SHP77 treated with DMSO at 0.1 percent for 48 hours (cell line): ENCODE data around the gene POU6F2.

Experiments
- DNase-seq: peaks from one replicate; lab custom pipeline; 2025; lab: John Stamatoyannopoulos, UW

The POU6F2 gene

DNA sequence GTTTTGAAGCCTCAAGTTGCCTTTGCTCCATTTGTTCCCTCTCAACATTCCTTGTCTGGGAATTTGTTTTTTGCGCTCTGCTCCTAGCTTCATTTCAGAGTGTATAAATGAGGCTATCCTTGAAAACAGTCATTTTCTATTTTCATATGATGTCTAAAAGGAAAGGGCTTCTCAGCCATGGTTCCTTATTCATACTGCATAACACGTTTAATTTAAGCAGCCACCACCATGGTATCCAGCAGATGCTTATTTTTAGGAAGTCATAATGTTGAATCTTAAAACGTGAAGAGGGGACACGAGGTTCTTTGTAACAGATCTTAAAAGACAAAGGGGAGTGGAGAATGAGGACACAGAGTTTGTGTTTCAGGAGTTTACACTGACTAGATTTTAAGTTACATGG, 14.5 kb downstream of the POU6F2 start:
- no peak for DNase-seq

DNA sequence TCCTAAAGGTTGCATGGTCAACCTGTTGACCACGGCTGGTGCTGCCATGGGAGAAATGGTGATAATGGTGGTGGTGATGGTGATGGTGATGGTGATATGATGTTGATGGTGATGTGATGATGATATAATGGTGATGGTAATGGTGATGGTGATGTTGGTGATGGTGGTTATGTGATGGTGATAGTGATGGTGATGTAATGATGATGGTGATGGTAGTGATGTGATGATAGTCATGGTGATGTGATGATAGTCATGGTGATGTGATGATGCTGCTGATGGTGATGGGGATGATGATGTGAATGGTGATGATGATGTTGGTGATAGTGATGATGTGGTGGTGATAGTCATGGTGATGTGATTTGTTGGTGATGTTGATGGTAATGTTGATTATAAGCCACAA, 23.9 kb downstream of the POU6F2 start:
- DNase-seq: no peak

DNA sequence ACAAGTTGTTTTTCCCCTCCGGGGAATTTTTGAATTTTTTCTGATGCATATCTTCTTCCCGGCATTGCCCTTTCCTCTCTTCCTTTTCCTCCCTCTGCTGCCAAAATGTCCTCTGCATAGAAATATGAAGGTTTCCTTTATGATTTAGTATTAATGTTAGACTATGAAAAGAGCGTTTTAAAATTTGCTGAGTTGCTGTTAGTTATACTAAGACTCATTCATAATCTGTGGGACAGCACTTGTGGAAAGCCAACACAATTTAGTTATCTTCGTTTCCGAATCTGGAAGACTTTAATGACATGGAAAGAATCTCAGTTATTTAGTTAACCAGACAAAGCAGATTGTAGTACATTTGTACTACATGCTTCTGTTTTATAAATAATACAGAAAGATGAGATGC, 25.0 kb downstream of the POU6F2 start:
- DNase-seq: no peak

DNA sequence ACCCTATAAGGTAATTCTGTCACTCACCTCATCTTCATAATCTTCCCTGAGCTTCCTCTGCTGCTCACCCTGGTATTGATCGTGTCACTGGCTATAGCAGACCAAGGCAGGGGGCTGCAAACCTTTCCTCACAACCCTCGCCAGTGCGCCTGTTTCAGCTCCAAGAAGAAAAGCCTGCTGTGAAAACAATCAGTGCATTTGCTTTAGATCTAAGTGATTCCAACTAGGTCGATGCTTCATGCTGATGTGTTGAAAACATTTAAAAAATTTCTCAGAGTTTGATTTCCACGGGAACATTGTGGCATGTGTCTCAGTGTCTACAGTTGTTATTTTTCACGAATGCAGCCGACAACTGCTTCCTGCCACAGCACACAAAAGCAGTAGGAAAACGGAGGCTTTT, 27.3 kb downstream of the POU6F2 start:
- no peak for DNase-seq

DNA sequence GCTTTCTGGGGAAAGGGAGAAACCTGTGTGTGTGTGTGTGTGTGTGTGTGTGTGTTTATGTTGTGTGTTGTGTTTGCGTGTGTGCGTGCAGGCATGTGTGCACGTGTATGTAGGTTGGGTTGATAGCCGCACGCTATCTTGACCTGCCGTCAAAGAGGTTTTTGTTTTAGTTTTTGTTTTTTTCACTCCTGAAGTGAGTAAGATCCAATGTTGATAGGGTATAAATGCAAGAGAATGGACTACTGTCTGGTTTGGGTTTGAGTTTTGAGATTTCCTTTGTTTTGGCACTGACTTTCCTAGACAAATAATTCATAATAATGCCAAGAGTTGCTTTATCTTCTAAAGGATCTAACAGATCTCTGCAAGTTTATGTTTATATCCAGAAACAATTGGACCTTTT, 27.8 kb downstream of the POU6F2 start:
- no peak for DNase-seq

DNA sequence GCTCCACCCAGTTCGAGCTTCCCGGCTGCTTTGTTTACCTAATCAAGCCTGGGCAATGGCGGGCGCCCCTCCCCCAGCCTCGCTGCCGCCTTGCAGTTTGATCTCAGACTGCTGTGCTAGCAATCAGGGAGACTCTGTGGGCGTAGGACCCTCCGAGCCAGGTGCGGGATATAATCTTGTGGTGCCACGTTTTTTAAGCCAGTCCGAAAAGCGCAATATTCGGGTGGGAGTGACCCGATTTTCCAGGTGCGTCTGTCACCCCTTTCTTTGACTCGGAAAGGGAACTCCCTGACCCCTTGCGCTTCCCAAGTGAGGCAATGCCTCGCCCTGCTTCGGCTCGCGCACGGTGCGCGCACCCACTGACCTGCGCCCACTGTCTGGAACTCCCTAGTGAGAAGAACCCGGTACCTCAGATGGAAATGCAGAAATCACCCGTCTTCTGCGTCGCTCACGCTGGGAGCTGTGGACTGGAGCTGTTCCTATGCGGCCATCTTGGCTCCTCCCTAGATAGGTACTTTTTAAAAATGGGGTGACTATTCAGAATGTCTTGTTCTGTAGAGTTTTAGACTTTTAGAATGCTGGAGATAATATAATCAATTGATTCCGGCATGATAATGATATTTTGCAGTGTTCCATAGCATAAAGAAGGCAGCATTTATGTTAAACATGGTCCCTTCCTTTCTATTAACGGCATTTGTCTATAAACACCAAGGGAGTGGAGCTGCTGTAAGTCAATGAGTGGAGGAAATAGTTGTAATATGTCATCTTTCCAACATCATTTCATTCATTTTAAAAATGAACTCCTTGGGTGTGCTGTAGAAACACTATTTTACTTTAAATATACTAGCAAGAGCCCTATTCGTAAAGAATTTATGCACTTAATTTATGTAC, 35.6 kb downstream of the POU6F2 start:
- peak; percentile 82 for DNase-seq

DNA sequence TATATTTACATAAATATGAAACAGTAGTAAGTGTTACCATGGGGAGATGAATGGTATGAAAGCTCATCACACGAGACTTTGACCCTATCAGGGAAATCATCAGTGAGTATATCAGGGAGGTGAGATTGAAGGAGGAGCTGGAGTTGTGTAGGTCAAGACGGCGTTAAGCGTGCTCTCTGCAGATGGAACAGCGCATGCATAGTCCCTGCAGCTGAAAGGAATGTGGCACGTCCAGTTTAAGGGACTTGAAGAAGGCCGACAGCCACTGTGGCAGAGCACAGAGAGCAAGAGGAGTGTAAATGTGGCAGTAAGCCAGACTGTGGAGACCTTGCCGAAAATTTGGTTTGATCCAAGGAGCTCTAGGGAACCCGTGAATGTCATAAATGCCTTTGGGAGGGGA, 38.9 kb downstream of the POU6F2 start:
- DNase-seq: no peak

DNA sequence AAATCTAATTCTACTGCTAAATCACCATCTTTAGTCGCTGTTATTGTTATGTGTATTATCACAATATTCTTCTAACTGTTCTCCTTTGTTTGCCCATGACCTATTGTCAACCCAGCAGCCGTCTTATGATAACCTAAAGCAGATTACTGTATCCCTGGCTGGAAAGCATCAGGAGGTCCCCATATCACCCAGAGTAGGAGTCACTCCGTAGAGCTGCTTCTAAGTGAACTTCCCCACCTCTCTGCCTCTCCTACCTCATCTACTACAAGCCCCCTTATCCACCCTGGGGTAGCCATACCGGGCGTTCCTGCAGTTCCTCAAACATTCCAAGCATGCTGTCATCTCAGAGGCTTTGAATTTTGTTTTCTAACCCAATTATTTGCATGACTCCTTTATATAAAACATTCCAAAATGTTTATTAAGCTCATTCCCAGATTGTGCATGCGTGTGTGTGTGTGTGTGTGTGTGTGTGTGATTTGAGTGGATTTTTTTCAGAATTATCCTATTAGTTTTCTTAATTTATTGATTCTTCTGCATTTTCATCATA, 39.7 kb downstream of the POU6F2 start:
- DNase-seq: no peak

DNA sequence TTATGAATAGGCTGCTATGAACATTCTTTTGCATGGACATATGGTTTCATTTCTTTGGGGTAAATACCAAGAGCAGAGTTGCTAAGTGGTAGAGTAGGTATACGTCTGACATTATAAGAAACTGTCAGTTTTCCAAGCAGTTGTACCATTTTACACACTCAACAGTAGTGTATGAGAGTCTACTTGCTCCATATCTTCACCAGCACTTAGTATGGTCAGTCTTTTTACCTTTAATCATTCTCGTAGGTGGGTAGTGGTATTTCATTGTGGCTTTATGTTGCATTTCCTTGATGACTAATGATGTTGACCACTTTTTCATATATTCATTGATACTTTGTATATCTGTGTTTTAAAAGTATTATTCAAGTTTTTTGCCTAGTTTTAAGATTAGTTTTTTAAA, 45.1 kb downstream of the POU6F2 start:
- no peak for DNase-seq

DNA sequence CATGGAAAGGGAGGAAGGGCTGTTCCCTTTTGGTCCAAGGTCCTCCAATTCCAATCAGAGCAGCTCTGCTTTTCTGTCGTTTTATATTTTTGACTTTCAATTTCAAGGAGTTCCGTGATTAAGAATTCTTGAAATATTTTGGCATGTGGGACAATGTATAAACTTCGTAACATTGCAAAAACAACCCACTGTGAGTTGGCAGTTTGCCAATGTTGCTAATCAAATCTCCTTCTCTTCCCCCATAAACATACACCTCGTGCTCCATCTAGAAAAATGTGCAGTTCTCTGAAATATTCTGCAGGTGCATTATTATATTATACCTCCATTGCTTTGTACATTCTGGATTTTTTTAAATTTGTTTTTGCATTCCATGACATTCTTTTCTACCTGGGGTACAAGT, 49.8 kb downstream of the POU6F2 start:
- no peak for DNase-seq

DNA sequence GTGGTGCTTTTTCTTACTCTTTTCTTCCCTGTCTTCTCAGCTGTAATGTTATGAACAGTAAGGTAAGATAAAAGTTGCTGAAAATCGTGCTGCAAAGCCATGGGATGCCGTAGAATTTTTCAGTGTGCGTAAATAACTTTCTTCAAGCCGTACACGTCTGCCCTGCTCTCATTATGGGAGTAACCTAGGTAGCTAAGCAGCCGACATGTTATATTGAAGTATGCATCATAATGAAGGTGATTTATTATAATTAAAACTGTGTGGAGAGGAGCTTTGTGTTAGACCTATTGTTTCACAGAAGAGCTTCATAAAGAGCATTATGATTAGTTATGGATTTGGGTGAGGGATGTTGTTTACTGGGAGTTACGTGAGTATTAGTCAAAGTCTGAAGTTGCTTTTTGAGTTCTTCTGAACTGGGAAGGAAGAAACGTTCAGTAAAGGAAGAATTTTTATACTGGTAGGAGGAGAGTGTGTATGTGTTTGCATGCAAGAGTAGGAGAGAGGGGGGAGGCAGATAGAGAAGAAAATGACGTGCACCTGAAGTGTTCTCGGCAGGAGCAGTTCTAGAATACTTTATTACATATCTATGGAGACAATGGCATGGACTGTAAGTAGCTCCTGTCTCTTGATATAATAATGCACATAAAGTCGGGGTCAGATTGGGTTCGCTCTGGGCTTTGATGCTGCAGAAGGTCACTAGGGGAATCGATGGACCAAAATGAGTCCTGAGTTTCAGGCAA, 56.3 kb downstream of the POU6F2 start:
- no peak for DNase-seq

DNA sequence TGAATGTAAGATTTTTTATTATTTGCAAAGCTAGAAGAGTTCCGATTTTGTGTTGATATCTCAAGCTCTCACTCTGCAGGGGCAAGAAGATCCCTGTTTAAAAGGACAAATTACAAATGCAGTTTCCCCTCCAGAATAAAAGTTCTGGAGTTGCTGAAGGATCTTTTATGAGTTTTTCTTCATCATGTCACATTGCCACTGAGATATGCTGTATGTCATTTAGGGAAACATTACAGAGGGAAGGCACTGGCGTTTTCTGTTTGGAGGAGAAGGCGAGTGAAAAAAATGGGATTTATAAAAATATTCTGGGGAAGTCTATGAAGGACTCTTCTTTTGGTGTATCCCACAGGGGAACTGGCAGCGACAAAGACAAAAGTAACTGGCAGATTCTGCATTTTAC, 57.4 kb downstream of the POU6F2 start:
- DNase-seq: no peak

DNA sequence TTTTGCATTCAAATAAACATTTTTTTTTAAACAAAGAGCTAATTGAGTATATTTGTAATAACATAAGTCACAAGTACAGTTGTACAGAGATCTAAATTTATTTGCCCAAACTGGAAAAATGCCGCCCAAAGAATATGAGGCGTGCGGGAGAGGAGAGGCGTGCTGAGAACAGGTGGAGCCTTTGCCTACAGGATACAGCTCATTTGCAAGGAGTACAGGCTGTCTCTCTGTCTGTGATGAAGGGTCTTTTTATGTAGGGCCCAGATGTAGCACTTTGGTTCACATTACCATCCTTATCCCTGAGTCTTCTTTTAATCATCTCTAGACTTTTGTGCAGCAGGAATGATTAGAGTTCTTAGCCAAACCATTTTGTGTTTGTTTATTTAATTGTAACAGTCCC, 58.2 kb downstream of the POU6F2 start:
- no peak for DNase-seq

DNA sequence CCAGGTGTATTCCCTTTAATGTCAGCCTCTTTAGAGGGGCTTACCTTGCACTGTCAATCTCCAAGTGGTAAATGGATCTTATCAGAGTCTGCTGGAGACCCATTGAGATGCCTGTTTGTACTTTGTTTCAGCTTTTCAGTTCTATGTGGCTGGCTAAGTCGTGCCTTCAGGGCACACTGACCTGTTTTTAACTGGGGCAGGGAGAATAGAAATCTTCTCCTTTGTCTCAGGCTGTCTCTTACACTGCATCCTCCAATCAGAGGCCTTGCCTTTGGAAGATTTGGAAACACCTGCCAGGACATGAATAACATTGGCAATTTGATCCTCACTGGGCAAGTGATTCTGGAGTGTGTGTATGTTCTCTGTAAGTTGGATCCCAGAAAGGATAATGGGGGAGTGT, 65.0 kb downstream of the POU6F2 start:
- no peak for DNase-seq

DNA sequence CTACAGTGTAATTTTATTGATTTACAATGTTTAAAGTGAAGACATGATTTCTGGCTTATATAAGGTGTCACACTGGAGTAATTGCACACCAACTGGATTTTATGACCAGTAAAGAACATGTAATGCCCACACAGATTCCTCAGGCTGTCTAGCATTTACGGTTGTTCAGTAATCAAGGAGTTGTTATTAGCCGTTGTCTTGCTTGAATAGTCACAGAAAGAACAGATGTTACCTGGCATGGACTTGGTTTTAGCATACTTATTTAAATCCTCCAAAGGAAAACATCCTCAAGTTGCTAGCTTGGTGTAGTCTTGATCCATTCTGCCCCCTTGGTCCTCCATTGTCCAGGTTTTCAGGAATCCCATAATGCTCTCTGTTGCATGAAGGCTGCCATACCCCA, 65.8 kb downstream of the POU6F2 start:
- no peak for DNase-seq

DNA sequence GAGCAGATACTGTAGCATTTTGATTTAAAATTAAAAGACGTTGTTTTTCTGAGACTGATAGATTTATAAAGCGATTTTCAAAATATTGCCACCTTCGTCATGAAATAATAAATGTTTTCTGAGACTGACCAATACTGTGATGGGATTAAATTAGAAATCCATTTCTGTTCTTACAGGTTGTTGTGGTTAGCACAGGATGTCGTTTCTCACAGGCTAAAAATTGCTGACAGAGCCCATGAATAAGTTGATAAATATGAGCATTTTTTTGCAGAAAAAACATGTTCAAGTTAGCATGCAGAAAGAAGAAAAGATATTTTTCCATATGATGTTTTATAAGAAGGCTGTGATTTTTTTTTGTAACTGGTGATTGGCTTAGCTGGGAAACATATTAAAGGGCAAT, 66.8 kb downstream of the POU6F2 start:
- no peak for DNase-seq

DNA sequence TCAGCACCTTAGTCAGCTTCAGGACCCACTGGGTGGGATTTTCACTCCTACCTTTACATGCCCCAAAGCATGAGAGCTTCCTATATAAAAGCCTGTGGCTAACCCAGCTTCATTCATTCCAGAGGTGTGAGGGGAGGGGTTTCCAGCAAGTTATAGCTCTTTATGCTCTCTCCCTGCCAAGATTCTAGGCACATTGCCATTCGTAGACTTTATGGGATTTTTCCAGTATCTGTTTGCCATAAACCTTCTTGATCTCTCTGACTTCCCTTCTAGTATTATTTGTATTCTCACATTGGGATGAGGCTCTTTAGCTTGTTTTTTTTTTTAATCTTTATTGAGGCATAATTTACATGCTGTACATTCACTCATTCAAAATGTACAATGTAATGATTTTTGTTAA, 67.5 kb downstream of the POU6F2 start:
- no peak for DNase-seq

DNA sequence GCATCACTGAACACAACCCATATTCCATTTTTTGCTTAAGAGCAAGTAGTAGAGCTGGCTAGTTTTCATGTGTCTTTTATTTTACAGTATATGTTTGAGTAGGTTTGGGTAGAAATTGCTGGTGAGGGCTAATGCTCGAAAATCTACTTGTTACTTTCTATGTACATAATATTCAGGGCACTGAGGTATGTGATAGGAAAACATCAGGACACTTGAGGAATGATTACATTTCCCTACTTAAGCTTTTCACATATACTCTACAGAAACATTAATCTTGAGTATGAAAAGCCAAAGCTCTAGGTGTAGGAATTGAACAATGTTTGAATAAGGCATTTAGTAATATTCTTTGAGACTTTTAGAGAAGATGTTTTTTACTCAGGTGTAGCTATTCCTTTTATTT, 73.6 kb downstream of the POU6F2 start:
- no peak for DNase-seq

DNA sequence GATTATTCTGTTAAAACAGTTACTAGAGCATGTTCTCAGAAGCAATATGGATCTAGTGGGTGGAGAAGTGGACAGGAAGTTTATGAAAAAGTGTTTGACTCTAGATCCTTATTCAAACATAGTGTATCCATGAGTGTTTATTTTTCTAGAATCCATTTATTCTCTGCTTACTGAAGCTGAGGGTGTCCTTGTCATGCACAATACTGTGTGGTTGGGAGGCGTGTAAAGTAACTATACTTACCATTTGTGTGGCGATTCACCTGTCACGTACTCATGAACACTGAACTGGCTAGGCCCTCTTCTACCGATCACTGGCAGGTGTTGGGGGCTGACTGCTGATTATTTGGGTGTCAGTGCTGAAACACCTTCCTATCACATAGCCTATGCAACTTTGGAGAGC, 74.0 kb downstream of the POU6F2 start:
- peak; percentile 73 for DNase-seq

DNA sequence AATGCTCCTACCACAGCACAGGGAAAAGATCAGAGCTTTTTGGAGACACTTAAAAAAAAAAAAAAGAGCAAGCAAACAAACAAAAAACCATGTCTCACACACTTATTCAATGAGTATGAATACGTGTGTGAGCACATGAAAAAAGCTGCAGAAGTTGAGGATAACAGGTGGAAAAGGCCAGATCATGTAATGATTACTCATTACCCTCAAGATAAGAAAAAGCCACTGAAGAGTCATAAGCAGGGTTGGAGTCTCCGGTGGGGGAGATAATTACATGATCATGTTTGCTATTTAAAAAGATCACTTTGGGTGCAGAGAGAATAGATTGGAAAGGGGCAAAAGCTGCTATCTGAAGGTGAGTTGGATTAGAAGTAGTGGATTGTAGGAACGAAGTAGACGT, 77.0 kb downstream of the POU6F2 start:
- DNase-seq: no peak

DNA sequence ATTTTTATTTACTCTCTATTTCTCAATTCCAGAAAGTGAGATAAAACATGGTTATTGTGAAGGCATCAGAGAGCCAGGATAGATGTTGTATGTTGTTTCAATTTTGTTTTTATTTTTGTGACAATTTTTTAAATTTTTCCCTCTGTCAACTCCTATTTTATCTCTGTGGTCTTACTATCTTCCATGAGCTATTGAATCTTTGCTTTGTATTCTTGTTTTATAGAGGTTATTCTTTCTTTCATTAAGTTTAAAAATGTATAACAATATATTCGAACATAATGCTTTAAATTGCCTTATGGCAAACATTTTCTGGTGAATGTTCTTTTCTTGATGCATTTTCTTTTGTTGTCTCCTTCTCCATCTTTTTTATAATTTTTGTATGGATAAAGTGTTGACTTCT, 78.4 kb downstream of the POU6F2 start:
- DNase-seq: no peak

DNA sequence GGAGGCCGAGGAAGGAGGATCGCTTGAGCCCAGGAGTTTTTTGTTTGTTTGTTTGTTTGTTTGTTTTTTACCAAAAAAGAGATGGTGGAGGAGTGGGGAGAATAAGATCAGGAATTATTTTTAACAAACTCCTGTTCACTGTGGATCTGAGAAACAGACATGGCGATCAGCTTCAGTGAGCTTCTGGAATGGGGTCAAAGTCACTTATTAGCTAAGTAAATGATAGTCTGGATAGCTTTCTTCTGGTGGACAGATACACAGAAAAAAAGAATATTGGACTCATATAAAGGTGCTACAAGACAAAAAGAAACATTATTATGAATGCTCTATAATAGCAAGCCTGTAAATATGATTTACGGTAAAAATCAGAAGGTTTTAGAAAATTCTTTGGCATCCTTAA, 85.1 kb downstream of the POU6F2 start:
- DNase-seq: no peak

DNA sequence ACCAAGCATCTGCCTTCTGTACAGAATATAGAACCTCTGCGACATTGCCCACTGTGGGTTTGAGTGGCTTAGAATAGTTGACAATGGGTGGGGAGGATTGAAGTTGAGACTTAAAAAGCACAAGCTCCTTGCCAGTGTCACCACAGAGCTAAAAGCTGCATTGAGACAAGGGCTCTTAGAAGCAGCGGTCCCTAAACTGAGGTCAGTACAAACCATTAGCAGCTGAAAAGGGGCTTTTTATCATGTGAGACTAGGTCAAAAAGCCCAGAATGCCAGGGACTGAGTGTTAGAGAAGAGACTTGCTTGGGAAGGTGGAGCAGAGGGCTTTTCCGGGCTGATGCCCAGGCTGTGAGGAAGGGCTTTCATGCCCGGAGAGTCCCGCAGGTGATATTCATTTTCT, 91.3 kb downstream of the POU6F2 start:
- DNase-seq: no peak
